ENCODE results near the gene BMP4. TPM values are rescaled to one million over a fixed set of nuclear protein-coding genes. Genes with fewer than 3 reads are reported as not detected.

BMP4 gene
- total and polyA plus RNA-seq, 4 donors, result 2.0 to 4.2 (median 2.4) TPM

GRCh38 chr14:53979113-53979681 is 22.6 kb upstream of the BMP4 start:
- WGBS, result 71% methylated on average over 4 of the region's 4 CpGs
- Histone ChIP-seq H3K36me3 (ENCODE audit: control insufficient read depth in 4 of 4, insufficient read depth in 3 of 4, low read depth in 1 of 4, low read length in 3 of 4) (no peaks in the 10 kb centered on the region), H3K4me3 (ENCODE audit: low read depth in 1 of 3, low read length in 3 of 3) (no peak overlapping the region), H3K27ac (ENCODE audit: low read depth in 1 of 2, low read length in 2 of 2) (no peak overlapping the region), H3K9ac (ENCODE audit: low read depth in 1 of 2, low read length in 2 of 2) (no peak overlapping the region), H3K27me3 (ENCODE audit: control insufficient read depth in 4 of 4, insufficient read depth in 4 of 4, low read length in 3 of 4) (peaks cover 0 to 2% (median 0%) of the 10 kb centered on the region in 4 donors), H3K9me3 (ENCODE audit: control insufficient read depth in 4 of 4, low read length in 3 of 4) (no peaks in the 10 kb centered on the region), H3K4me1 (ENCODE audit: control insufficient read depth in 4 of 4, insufficient read depth in 4 of 4, low read length in 3 of 4) (peaks cover 0 to 3% (median 1%) of the 10 kb centered on the region in 4 donors)
- no peak for DNase-seq (ENCODE audit: low spot score)
- no peak for TF ChIP-seq REST (IDR thresholded peaks at IDR 0.05)
- no peak for TF ChIP-seq RXRA (IDR thresholded peaks at IDR 0.05)
- TF ChIP-seq YY1 (IDR thresholded peaks at IDR 0.05), result no peak
- no peak for TF ChIP-seq HNF4A (conservative IDR thresholded peaks at IDR 0.05)
- TF ChIP-seq FOXA2 (IDR thresholded peaks at IDR 0.05), result no peak
- TF ChIP-seq EGR1 (IDR thresholded peaks at IDR 0.05; ENCODE audit: low read depth in 2 of 2), result no peak
- no peak for TF ChIP-seq FOXA1 (IDR thresholded peaks at IDR 0.05)
- no peak for TF ChIP-seq GABPA (IDR thresholded peaks at IDR 0.05 in 1 of 2, conservative IDR thresholded peaks at IDR 0.05 in 1 of 2)
- TF ChIP-seq JUND (IDR thresholded peaks at IDR 0.05), result no peak

- no peak overlapping the region for H3K27ac ChIP-seq (ENCODE audit: low read depth in 1 of 2, low read length in 2 of 2)
- TF ChIP-seq RAD21 (IDR thresholded peaks at IDR 0.05), result no peak
- no peak for TF ChIP-seq CTCF (IDR thresholded peaks at IDR 0.05; ENCODE audit: low read depth, low read length, missing input control)
- TF ChIP-seq REST (IDR thresholded peaks at IDR 0.05), result no peak
- TF ChIP-seq YY1 (IDR thresholded peaks at IDR 0.05), result no peak
- no peak for TF ChIP-seq FOXA2 (IDR thresholded peaks at IDR 0.05)
- no peak for TF ChIP-seq ZBTB33 (IDR thresholded peaks at IDR 0.05)
- no peak for TF ChIP-seq SP1 (IDR thresholded peaks at IDR 0.05)
- TF ChIP-seq GABPA (IDR thresholded peaks at IDR 0.05 in 1 of 2, conservative IDR thresholded peaks at IDR 0.05 in 1 of 2), result no peak
- peaks cover 0 to 3% (median 1%) of the 10 kb centered on the region in 4 donors for H3K4me1 ChIP-seq (ENCODE audit: control insufficient read depth in 4 of 4, insufficient read depth in 4 of 4, low read length in 3 of 4)
- H3K27me3 ChIP-seq (ENCODE audit: control insufficient read depth in 4 of 4, insufficient read depth in 4 of 4, low read length in 3 of 4), result peaks cover 0 to 2% (median 0%) of the 10 kb centered on the region in 4 donors
- no peak for DNase-seq (ENCODE audit: low spot score)
- H3K36me3 ChIP-seq (ENCODE audit: control insufficient read depth in 4 of 4, insufficient read depth in 3 of 4, low read depth in 1 of 4, low read length in 3 of 4), result no peaks in the 10 kb centered on the region
- H3K4me3 ChIP-seq (ENCODE audit: low read depth in 1 of 3, low read length in 3 of 3), result no peak overlapping the region
- H3K9ac ChIP-seq (ENCODE audit: low read depth in 1 of 2, low read length in 2 of 2), result no peak overlapping the region
- no peaks in the 10 kb centered on the region for H3K9me3 ChIP-seq (ENCODE audit: control insufficient read depth in 4 of 4, low read length in 3 of 4)
- whole genome bisulfite sequencing, result 53% methylated on average over 3 of the region's 3 CpGs
Measured at GRCh38 chr14:53978194-53978593, 21.6 kb upstream of the BMP4 start.

Measured in liver (tissue), 9 donors.